GM12864 (cell line): Measurements from ENCODE around the gene MCUB.

Experiments
- DNase-seq: peaks from one replicate; pipeline ENCODE4 v3.0.0-alpha.2; 2011; ENCODE audit warnings: low read depth
- H3K4me3 ChIP-seq: 2 replicates; pipeline ENCODE4 v1.5.1; 2011; ENCODE audit warnings: mild to moderate bottlenecking, low read depth, low read length, control low read depth
- TF ChIP-seq, protein P1 (sequence below): IDR thresholded peaks from 2 replicates; pipeline ENCODE4 v1.5.1; 2011; ENCODE audit warnings: low read depth, mild to moderate bottlenecking, moderate library complexity, low read length, control low read depth, inconsistent platforms; ENCODE audit errors: missing control alignments

Gene MCUB

DNA sequence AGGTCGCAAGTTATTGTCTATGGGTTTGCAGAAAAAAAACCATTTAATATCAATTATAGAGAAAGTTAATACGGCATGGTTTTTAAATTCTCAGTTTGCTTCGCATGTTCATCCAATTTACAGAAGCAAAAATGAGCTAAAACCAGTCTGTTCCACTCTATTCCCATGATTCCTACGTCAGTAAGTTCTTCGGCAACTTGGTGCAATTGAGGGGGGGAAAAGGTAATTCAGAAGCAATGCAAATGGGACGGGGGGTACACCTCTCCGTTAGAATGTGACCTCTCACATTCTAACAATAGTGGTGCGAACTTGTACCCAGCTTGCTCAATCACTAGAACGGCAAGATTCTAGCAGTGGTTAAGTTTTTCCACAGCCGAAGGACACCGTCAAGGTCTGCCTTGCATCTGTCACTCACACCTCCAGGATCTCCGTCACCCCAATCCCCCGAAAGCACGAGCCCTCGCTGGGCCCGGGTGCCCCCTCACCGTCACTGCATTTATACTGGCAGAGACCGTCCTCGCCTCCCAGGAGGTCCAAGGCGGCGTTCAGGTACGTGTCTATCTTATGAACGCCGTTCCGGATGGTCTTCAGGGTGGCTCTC lies 169.2 kb downstream of the MCUB start:
- DNase-seq = no peak
- peak overlapping the region; percentile 96 for H3K4me3 ChIP-seq
- TF ChIP-seq, protein P1, sequence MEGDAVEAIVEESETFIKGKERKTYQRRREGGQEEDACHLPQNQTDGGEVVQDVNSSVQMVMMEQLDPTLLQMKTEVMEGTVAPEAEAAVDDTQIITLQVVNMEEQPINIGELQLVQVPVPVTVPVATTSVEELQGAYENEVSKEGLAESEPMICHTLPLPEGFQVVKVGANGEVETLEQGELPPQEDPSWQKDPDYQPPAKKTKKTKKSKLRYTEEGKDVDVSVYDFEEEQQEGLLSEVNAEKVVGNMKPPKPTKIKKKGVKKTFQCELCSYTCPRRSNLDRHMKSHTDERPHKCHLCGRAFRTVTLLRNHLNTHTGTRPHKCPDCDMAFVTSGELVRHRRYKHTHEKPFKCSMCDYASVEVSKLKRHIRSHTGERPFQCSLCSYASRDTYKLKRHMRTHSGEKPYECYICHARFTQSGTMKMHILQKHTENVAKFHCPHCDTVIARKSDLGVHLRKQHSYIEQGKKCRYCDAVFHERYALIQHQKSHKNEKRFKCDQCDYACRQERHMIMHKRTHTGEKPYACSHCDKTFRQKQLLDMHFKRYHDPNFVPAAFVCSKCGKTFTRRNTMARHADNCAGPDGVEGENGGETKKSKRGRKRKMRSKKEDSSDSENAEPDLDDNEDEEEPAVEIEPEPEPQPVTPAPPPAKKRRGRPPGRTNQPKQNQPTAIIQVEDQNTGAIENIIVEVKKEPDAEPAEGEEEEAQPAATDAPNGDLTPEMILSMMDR = no peak

DNA sequence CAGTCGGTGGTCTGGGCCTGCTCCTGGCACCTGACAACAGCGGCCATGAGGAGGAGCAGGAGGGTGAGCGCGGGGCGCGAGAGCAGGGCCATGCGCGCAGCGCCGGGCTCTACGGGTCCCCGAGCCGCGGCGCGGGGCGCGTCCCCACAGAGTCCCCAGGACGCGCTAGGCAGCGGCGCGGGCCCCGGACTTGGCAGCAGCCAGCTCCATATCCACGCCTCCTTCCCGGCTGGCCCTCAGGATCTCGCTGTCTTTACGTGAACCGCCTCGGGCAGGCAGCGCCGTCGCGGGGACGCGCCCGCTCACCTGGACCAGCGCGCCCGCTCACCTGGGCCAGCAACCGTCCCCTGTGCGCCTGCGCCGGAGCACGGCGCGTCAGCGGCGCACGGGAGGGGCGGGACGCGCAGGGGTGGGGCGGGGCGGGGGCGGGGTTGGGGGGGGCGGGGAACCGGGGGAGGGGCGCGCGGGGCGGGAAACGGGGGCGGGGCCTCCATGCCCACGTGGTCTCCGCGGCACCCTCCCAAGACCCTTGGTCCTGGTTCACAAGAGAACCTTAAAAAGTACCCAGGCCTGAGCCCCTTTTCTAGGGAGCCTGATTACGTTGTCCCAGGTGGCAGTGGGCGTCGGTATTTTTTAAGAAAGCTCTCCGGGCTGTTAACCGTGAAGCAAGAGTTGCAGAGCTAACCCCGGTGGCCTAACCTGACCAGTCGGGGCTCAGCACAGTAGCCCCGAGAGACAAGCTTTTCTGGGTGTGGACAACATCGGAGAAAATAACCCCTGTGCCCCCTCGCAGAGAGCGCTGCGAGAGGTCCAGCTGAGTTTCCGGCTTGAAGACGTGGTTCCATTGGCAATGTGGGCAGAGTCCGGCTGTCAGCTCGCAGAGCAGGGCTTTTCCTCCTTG lies 169.9 kb downstream of the MCUB start, which contains the start of gene PLA2G12A:
Gene PLA2G12A, minus strand, starts transcription at position 353 of the 901 bp plus-strand sequence. Its CDS starts 261 bp downstream, at position 92.
- peak within 1 kb of the TSS; percentile 96 for H3K4me3 ChIP-seq
- TF ChIP-seq, protein P1 = no peak
- peak; percentile 40 for DNase-seq

DNA sequence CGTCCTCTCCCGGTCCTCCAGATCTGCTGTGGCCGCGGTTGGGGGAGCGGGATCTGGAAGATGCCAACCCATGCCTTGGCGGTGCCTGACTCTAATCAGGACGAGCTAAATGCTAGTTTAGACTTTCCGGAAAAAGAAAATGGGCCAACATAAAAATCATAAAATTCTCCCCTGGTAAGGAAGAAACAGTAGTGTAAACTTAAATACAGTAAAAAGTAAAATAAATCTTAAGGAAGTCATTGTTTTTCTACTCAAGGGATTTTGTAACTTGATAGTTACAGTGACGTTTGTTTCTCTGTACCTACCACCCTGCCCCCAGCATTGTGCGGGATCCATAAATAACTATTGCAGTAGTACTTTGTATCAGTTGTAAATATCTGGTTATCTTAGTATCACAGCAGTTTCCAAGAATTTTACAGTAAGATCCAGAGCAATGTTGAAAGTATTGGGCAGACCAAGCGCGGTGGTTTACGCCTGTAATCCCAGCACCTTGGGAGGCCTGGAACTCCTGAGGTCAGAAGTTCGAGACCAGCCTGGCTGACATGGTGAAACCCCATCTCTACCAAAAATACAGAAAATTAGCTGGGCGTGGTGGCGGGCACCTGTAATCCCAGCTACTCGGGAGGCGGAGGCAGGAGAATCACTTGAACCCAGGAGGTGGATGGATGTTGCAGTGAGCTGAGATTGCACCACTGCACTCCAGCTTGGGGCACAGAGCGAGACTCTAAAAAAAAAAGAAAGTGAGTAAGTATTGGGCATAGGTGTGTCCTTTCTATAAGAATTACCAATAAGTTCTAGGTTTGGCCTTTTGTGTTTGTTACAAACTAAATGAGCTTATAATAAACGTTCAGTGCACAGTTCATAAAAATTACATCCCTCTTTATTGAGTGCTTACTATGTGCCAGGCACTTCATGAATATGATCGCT lies 170.8 kb downstream of the MCUB start:
- DNase-seq = no peak
- TF ChIP-seq, protein P1 = no peak
- H3K4me3 ChIP-seq = peak overlapping the region; percentile 87

DNA sequence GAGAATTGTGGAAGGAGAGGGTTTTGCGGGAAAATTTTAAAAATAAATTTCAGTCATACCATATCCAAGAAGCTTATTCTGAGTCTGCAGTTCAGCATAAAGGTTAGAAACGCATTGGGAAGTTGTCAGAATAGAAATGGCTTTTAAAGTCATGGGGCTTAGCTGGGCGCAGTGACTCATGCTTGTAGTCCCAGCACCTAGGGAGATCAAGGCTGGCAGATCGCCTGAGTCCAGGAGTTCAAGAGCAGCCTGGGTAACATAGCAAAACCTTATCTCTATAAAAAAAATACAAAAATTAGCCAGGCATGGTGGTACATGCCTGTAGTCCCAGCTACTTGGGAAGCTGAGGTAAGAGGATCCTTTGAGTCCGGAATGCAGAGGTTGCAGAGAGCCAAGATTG lies 173.7 kb downstream of the MCUB start:
- no peak for DNase-seq
- H3K4me3 ChIP-seq = no peak overlapping the region
- TF ChIP-seq, protein P1 = no peak

DNA sequence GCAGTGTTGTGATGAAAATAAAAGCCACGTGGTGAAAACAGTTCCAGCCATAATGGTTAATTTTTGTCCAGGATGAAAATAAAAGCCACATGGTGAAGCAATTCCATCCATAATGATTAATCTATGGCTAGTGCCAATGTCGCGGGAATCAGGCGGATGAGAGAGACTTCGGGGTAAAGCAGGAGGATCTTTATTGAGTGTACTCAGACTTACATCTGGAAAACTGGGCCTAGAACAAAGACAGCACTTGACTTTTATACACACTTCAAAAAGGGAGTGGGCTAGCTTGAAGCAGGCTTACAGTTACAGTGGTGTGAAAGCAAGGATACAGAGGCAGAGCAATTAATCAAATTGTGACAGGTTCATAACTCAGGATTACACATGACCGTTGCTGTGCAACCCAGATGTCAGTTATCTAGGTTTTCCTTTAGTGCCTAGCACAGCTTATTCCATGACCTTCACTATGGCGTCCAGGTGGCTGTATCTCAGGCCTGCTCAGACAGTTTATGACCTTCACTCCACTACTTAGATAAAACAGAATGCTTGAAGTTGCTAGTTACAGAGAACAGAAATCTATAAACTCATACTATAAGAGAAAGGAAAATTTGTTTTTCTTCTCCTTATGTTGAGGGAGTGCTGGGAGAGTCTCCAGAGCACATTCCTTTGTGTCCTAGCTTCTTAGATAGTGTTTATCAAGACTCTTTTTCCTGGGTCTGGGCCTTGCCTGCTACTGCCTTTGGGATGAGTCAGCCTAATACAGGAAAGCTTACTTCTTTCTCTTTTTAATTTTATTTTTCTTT lies 175.7 kb downstream of the MCUB start:
- no peak overlapping the region for H3K4me3 ChIP-seq
- DNase-seq = no peak
- TF ChIP-seq, protein P1 = no peak
